Measurements from ENCODE around the gene ASPA.

The ASPA gene

GRCh38 chr17:3497101-3497500, 21.3 kb downstream of the ASPA start:
- TF ChIP-seq ZFX (IDR thresholded peaks at IDR 0.05) (no peak), CTCF (conservative IDR thresholded peaks at IDR 0.05) (no peak)
- no peak overlapping the region for H3K27ac ChIP-seq

- no peak overlapping the region for H3K27ac ChIP-seq
- no peak for TF ChIP-seq CTCF (conservative IDR thresholded peaks at IDR 0.05)
- no peak for TF ChIP-seq ZFX (IDR thresholded peaks at IDR 0.05)
Observed at GRCh38 chr17:3501344-3501743, 25.5 kb downstream of the ASPA start.

GRCh38 chr17:3502466-3502865, 26.7 kb downstream of the ASPA start:
- TF ChIP-seq CTCF (conservative IDR thresholded peaks at IDR 0.05): no peak
- no peak for TF ChIP-seq ZFX (IDR thresholded peaks at IDR 0.05)
- H3K27ac ChIP-seq: no peak overlapping the region

GRCh38 chr17:3503285-3503684, 27.5 kb downstream of the ASPA start:
- TF ChIP-seq CTCF (conservative IDR thresholded peaks at IDR 0.05) (no peak), ZFX (IDR thresholded peaks at IDR 0.05) (no peak)
- H3K27ac ChIP-seq: no peak overlapping the region

GRCh38 chr17:3505008-3505407, 29.2 kb downstream of the ASPA start:
- TF ChIP-seq CTCF (conservative IDR thresholded peaks at IDR 0.05): no peak
- no peak for TF ChIP-seq ZFX (IDR thresholded peaks at IDR 0.05)
- H3K27ac ChIP-seq: no peak overlapping the region

- no peak overlapping the region for H3K27ac ChIP-seq
- TF ChIP-seq ZFX (IDR thresholded peaks at IDR 0.05): no peak
- TF ChIP-seq CTCF (conservative IDR thresholded peaks at IDR 0.05): no peak
Observed at GRCh38 chr17:3506054-3506453, 30.3 kb downstream of the ASPA start.

GRCh38 chr17:3507071-3507470, 31.3 kb downstream of the ASPA start:
- TF ChIP-seq CTCF (conservative IDR thresholded peaks at IDR 0.05) (no peak), ZFX (IDR thresholded peaks at IDR 0.05) (no peak)
- H3K27ac ChIP-seq: no peak overlapping the region
